Suprapubic skin (tissue), 4 donors: ENCODE data around the gene ZNF275. TPM values are rescaled to one million over a fixed set of nuclear protein-coding genes. Genes with fewer than 3 reads are reported as not detected.

Source experiments
- DNase-seq, 2 donors: peaks; one replicate each; pipeline ENCODE4 v3.0.0-alpha.2; 2019; ENCODE audit warnings: low spot score in 2 of 2
- H3K27ac ChIP-seq: fragments of 200-600 bp; sonication (generic); one replicate; pipeline ENCODE4 v1.5.1; 2019
- H3K27me3 ChIP-seq: fragments of 200-600 bp; sonication (generic); one replicate; pipeline ENCODE4 v1.5.1; 2019
- H3K36me3 ChIP-seq: fragments of 200-600 bp; sonication (generic); one replicate; pipeline ENCODE4 v1.5.1; 2019
- H3K4me1 ChIP-seq: fragments of 200-600 bp; sonication (generic); one replicate; pipeline ENCODE4 v1.5.1; 2019
- H3K4me3 ChIP-seq: fragments of 200-600 bp; sonication (generic); one replicate; pipeline ENCODE4 v1.5.1; 2019; ENCODE audit warnings: mild to moderate bottlenecking
- H3K9me3 ChIP-seq: fragments of 200-600 bp; sonication (generic); one replicate; pipeline ENCODE4 v1.5.1; 2019
- CTCF ChIP-seq, 2 donors: fragments of 200-600 bp in 1 of 2; fragments of 450-650 bp in 1 of 2; sonication (generic) in 1 of 2; IDR thresholded peaks; one replicate each; pipeline ENCODE4 v1.5.1; 2016 to 2019; ENCODE audit warnings: antibody characterized with exemption in 2 of 2, mild to moderate bottlenecking in 1 of 2, moderate library complexity in 1 of 2
- EP300 ChIP-seq: sonication (generic); formaldehyde crosslinking; IDR thresholded peaks from one replicate; pipeline ENCODE4 v1.6.1; 2017; ENCODE audit warnings: antibody characterized with exemption
- POLR2A ChIP-seq, 2 donors: fragments of 450-650 bp; IDR thresholded peaks; one replicate each; pipeline ENCODE4 v1.6.1; 2017; ENCODE audit warnings: antibody characterized with exemption in 2 of 2, mild to moderate bottlenecking in 2 of 2, moderate library complexity in 2 of 2
- POLR2AphosphoS5 ChIP-seq, 3 donors: sonication (generic); formaldehyde crosslinking; IDR thresholded peaks; one replicate each; pipeline ENCODE4 v1.6.1; 2017; ENCODE audit warnings: antibody characterized with exemption in 3 of 3
- WGBS: methylation state at CpG from one replicate; pipeline ENCODE4 v1.1.5; 2018; 5-methylcytosine and 5-hydroxymethylcytosine counted together
- total RNA-seq, 4 donors: library from RNA; depleted of rRNA; stranded (reverse); fragments of >200 nt; gene quantifications; one replicate each; pipeline ENCODE4 v1.1.0, GENCODE V29; 2016

ZNF275 gene
- total RNA-seq, 4 donors from 2014 or later: 2.3 to 4.3 (median 3.3) TPM

- Histone ChIP-seq H3K36me3 (no peaks in the 10 kb centered on the region), H3K4me3 (no peak overlapping the region), H3K9me3 (no peaks in the 10 kb centered on the region), H3K27me3 (no peaks in the 10 kb centered on the region), H3K4me1 (no peaks in the 10 kb centered on the region), H3K27ac (no peak overlapping the region)
- DNase-seq: no peak
- no peak for TF ChIP-seq POLR2A (IDR thresholded peaks at IDR 0.05)
- WGBS: 85% methylated on average over 5 of the region's 5 CpGs
These were observed 41.6 kb downstream of the ZNF275 start for GRCh38 chrX:153375571-153375970.

GRCh38 chrX:153377727-153378126 lies 43.8 kb downstream of the ZNF275 start:
- Histone ChIP-seq H3K9me3 (no peaks in the 10 kb centered on the region), H3K36me3 (no peaks in the 10 kb centered on the region), H3K4me3 (no peak overlapping the region), H3K27me3 (no peaks in the 10 kb centered on the region), H3K27ac (no peak overlapping the region), H3K4me1 (no peaks in the 10 kb centered on the region)
- no peak for DNase-seq
- 79% methylated on average over 3 of the region's 3 CpGs for WGBS
- TF ChIP-seq EP300: no peak

GRCh38 chrX:153378607-153379006 lies 44.7 kb downstream of the ZNF275 start:
- Histone ChIP-seq H3K27ac (no peak overlapping the region), H3K4me1 (no peaks in the 10 kb centered on the region), H3K4me3 (no peak overlapping the region), H3K9me3 (no peaks in the 10 kb centered on the region), H3K36me3 (no peaks in the 10 kb centered on the region), H3K27me3 (no peaks in the 10 kb centered on the region)
- no peak for DNase-seq
- TF ChIP-seq POLR2A (IDR thresholded peaks at IDR 0.05): no peak
- no peak for TF ChIP-seq POLR2AphosphoS5 (IDR thresholded peaks at IDR 0.05)
- TF ChIP-seq EP300: no peak
- no peak for TF ChIP-seq CTCF (IDR thresholded peaks at IDR 0.05)
- WGBS: 93% methylated on average over 3 of the region's 4 CpGs

- no peaks in the 10 kb centered on the region for H3K27me3 ChIP-seq
- no peaks in the 10 kb centered on the region for H3K36me3 ChIP-seq
- TF ChIP-seq POLR2AphosphoS5 (IDR thresholded peaks at IDR 0.05) (no peak), CTCF (IDR thresholded peaks at IDR 0.05) (no peak), POLR2A (IDR thresholded peaks at IDR 0.05) (no peak), EP300 (no peak)
- H3K27ac ChIP-seq: no peak overlapping the region
- no peak overlapping the region for H3K4me3 ChIP-seq
- no peak for DNase-seq
- H3K9me3 ChIP-seq: no peaks in the 10 kb centered on the region
- no peaks in the 10 kb centered on the region for H3K4me1 ChIP-seq
- 69% methylated on average over 9 of the region's 9 CpGs for WGBS
These were observed 45.6 kb downstream of the ZNF275 start for GRCh38 chrX:153379508-153379907.

- WGBS: 77% methylated on average over 13 of the region's 13 CpGs
- H3K27ac ChIP-seq: no peak overlapping the region
These were observed 46.1 kb downstream of the ZNF275 start for GRCh38 chrX:153379971-153380581.

GRCh38 chrX:153380691-153381090 lies 46.7 kb downstream of the ZNF275 start:
- no peaks in the 10 kb centered on the region for H3K36me3 ChIP-seq
- no peaks in the 10 kb centered on the region for H3K4me1 ChIP-seq
- no peak for TF ChIP-seq POLR2AphosphoS5 (IDR thresholded peaks at IDR 0.05)
- TF ChIP-seq CTCF (IDR thresholded peaks at IDR 0.05): no peak
- no peak for TF ChIP-seq EP300
- no peak for TF ChIP-seq POLR2A (IDR thresholded peaks at IDR 0.05)
- H3K9me3 ChIP-seq: no peaks in the 10 kb centered on the region
- DNase-seq: no peak
- H3K27me3 ChIP-seq: no peaks in the 10 kb centered on the region
- no peak overlapping the region for H3K27ac ChIP-seq
- 75% methylated on average over 7 of the region's 9 CpGs for WGBS
- H3K4me3 ChIP-seq: no peak overlapping the region

More at GRCh38 chrX:153379971-153380581, 46.1 kb downstream of the ZNF275 start:
- Histone ChIP-seq H3K4me1 (no peaks in the 10 kb centered on the region), H3K4me3 (no peak overlapping the region), H3K9me3 (no peaks in the 10 kb centered on the region), H3K27me3 (no peaks in the 10 kb centered on the region), H3K36me3 (no peaks in the 10 kb centered on the region)
- no peak for TF ChIP-seq POLR2A (IDR thresholded peaks at IDR 0.05)
- TF ChIP-seq POLR2AphosphoS5 (IDR thresholded peaks at IDR 0.05): no peak
- no peak for TF ChIP-seq EP300
- no peak for TF ChIP-seq CTCF (IDR thresholded peaks at IDR 0.05)
- no peak for DNase-seq
